Measurements from ENCODE around the gene AOPEP.

AOPEP gene

DNA sequence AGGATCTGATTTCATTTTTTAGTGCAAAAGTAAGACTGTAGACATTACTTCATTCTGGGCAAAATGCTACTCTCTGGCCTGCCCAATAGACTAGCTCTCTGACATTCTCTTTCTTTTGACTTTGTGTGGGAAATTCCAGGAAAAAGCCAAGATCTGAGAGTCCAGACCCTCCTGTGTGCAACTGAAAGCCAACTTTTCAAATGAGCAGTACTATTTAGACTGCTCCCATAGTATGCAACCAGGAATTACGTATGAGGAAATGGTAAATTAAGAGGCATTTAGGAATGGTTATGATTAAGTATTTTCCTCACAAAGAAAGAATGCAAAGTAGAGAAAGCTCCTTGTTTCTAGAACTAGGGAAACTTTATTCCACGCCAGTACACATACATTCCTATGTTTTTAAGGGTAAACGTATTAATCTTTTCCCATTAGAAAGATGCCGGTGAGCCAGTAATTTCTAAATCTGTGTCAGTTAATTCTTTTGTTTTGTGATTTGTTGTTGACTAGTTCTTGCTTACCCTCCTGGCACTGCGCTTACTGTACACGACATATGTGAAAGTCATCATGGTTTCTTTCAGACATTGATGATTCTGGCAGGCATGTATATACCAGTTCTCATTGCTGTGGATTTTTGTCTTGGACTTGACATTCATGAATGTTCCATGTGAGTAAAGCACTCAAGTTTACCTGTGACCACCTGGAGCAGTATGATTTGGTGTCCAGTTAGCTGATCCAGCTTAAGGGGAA lies 56.0 kb downstream of the AOPEP start:
- H3K4me3 ChIP-seq (ENCODE audit: low read length), result no peak overlapping the region
- no peaks in the 10 kb centered on the region for H3K27me3 ChIP-seq (ENCODE audit: insufficient read depth, low read length)
- H3K9ac ChIP-seq (ENCODE audit: low read depth, low read length), result no peak overlapping the region
- H3K9me3 ChIP-seq (ENCODE audit: insufficient read depth, low read depth, low read length), result no peaks in the 10 kb centered on the region
- whole genome bisulfite sequencing, result 96% methylated on average over 6 of the region's 6 CpGs
- H3K27ac ChIP-seq (ENCODE audit: low read depth, low read length), result no peak overlapping the region
- H3K4me1 ChIP-seq (ENCODE audit: insufficient read depth, low read length), result no peaks in the 10 kb centered on the region
- no peaks in the 10 kb centered on the region for H3K36me3 ChIP-seq (ENCODE audit: insufficient read depth, low read length)

DNA sequence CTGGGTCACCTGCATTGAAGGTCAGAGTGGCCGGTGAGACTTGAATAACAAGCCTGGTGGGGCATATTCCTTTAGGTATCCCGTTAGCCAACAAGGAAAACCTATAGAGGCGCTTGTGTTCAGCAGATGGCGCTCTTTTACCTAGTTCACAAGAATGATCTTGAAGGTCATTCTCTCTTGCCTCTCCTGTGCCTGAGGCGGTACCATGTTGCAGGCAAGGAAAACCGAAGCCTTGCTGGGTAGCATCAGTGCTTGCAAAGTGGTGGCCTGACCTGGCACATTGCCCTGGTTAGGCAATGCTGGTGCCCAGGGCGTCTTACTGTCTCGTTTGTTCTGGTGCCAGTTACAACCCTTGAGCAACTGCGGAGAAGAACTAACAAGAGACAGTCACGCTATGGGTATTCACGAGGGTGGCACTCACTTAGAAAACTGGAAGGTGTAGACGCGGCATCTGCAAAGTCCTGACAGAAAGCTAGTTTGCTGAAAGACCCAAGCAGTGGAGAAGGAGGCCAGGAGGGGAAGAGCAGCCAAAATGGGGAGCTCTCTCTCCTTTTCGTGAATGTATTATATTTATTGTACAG lies 56.7 kb downstream of the AOPEP start:
- H3K4me3 ChIP-seq (ENCODE audit: low read length), result no peak overlapping the region
- no peaks in the 10 kb centered on the region for H3K36me3 ChIP-seq (ENCODE audit: insufficient read depth, low read length)
- no peak overlapping the region for H3K9ac ChIP-seq (ENCODE audit: low read depth, low read length)
- no peaks in the 10 kb centered on the region for H3K27me3 ChIP-seq (ENCODE audit: insufficient read depth, low read length)
- no peaks in the 10 kb centered on the region for H3K9me3 ChIP-seq (ENCODE audit: insufficient read depth, low read depth, low read length)
- WGBS, result 61% methylated on average over 13 of the region's 14 CpGs
- H3K4me1 ChIP-seq (ENCODE audit: insufficient read depth, low read length), result no peaks in the 10 kb centered on the region
- no peak overlapping the region for H3K27ac ChIP-seq (ENCODE audit: low read depth, low read length)

DNA sequence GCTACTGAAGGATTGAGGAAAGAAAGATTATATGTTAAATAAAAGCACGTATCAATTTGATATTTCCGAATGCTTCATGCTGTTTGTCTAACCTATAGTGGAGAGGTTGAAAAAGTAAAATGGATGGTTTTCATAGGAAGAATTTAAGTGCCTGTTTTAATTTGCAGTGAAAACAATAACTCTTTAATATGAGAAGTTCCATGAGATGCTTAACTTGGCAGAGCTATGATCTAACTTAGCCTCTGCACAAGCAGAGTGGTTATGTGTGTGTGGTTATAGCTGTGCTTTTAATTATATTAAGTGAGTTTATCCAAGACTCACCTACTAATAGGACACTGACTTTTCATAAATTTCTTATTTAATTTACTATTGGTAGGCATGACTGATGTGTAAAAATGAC lies 57.4 kb downstream of the AOPEP start:
- Histone ChIP-seq H3K9ac (ENCODE audit: low read depth, low read length) (no peak overlapping the region), H3K36me3 (ENCODE audit: insufficient read depth, low read length) (no peaks in the 10 kb centered on the region), H3K27me3 (ENCODE audit: insufficient read depth, low read length) (no peaks in the 10 kb centered on the region), H3K4me1 (ENCODE audit: insufficient read depth, low read length) (no peaks in the 10 kb centered on the region), H3K9me3 (ENCODE audit: insufficient read depth, low read depth, low read length) (no peaks in the 10 kb centered on the region), H3K27ac (ENCODE audit: low read depth, low read length) (no peak overlapping the region), H3K4me3 (ENCODE audit: low read length) (no peak overlapping the region)
- WGBS, result 94% methylated on average over 2 of the region's 2 CpGs

DNA sequence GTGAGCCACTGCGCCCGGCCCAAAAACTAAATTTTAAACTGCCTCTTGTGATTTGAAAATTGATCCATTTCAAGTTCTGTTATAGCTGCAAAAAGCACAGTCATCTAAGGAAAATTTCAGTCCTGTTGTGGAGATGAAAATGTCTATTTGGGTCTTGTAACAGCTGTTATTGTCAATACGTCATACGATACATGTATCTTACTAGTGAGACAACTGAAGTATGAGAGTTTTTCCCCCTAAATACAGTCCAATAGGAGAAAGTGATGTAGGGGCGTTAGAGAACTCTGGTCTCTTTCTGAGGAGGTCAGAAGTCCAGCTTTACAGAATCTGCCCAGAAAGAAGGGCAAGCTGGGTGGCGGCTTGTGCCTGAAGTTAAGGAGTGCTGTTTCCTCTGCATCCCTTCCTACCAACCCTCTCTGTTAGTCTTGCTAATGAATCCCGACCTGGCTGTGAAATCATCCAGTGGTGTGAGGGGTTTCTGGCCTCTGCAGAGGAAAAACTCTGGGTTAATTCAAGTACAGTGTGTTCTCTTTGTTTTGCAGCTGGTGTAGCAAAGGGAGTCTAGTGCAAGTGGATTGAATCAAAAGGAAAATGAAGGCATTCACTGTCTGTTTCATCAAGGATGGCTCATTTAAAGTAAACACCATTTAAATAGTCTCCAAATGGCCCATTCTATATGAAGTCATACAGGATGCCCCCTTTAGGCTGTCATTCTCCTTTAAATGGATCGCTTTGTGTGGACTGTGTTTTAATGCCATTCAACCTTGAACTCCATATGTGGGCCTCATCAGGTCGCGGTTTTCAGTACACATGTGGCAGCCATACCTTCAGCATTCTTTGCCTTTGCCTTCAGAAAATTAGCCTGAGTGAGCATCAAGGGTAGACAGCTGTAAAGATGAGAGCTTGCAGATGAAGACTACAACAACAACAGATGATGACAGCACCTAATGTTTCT lies 59.0 kb downstream of the AOPEP start:
- Histone ChIP-seq H3K4me1 (ENCODE audit: insufficient read depth, low read length) (no peaks in the 10 kb centered on the region), H3K9ac (ENCODE audit: low read depth, low read length) (no peak overlapping the region), H3K9me3 (ENCODE audit: insufficient read depth, low read depth, low read length) (no peaks in the 10 kb centered on the region), H3K27me3 (ENCODE audit: insufficient read depth, low read length) (no peaks in the 10 kb centered on the region), H3K4me3 (ENCODE audit: low read length) (no peak overlapping the region), H3K27ac (ENCODE audit: low read depth, low read length) (no peak overlapping the region), H3K36me3 (ENCODE audit: insufficient read depth, low read length) (0 out of 2 replicates have a peak, but pooled peaks cover 2% of the 10 kb centered on the region)
- 88% methylated on average over 10 of the region's 10 CpGs for WGBS

DNA sequence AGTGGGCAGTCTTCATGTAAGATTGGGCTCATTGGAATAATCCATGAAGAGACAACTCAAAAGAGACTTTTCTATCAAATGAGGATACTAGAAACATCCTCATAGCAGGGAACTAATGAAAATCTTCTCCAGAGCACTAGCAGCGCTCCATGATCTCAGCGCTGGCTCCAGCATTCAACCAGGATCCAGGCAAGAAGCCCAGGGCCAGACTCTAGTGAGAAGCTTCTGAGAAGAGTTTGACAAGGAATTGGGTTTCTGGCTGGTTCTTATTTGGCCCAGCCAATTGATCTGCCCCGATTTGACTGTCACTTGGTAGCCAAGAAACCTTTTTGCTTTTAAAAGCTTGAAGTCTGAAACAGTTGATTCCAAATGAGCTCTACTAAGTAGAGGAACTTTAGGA lies 60.1 kb downstream of the AOPEP start:
- Histone ChIP-seq H3K27me3 (ENCODE audit: insufficient read depth, low read length) (no peaks in the 10 kb centered on the region), H3K27ac (ENCODE audit: low read depth, low read length) (no peak overlapping the region), H3K36me3 (ENCODE audit: insufficient read depth, low read length) (0 out of 2 replicates have a peak, but pooled peaks cover 2% of the 10 kb centered on the region), H3K9ac (ENCODE audit: low read depth, low read length) (no peak overlapping the region), H3K4me1 (ENCODE audit: insufficient read depth, low read length) (no peaks in the 10 kb centered on the region), H3K4me3 (ENCODE audit: low read length) (no peak overlapping the region), H3K9me3 (ENCODE audit: insufficient read depth, low read depth, low read length) (no peaks in the 10 kb centered on the region)
- 97% methylated on average over 3 of the region's 3 CpGs for WGBS

DNA sequence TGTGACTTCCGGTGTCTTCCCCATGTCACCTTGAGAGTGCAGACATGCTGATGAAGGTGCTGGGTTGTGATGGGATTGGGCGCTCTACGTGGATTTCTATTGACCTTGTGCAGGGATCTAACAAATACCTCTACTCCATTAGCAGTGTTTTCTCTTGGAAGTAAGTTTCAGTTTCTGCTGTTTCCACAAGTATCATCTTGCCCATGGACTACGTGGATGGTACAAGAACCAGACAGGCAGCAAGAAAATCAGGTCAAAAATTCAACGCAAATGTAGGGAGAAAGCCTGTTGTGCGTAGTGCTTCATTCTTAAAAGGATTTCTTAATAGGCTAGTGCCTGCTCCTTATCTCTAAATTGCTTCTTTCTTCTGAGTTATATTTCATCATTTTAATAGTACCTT lies 60.8 kb downstream of the AOPEP start:
- Histone ChIP-seq H3K4me3 (ENCODE audit: low read length) (no peak overlapping the region), H3K36me3 (ENCODE audit: insufficient read depth, low read length) (0 out of 2 replicates have a peak, but pooled peaks cover 2% of the 10 kb centered on the region), H3K4me1 (ENCODE audit: insufficient read depth, low read length) (no peaks in the 10 kb centered on the region), H3K27ac (ENCODE audit: low read depth, low read length) (no peak overlapping the region), H3K9me3 (ENCODE audit: insufficient read depth, low read depth, low read length) (no peaks in the 10 kb centered on the region), H3K9ac (ENCODE audit: low read depth, low read length) (no peak overlapping the region), H3K27me3 (ENCODE audit: insufficient read depth, low read length) (no peaks in the 10 kb centered on the region)
- WGBS, result 86% methylated on average over 6 of the region's 6 CpGs

DNA sequence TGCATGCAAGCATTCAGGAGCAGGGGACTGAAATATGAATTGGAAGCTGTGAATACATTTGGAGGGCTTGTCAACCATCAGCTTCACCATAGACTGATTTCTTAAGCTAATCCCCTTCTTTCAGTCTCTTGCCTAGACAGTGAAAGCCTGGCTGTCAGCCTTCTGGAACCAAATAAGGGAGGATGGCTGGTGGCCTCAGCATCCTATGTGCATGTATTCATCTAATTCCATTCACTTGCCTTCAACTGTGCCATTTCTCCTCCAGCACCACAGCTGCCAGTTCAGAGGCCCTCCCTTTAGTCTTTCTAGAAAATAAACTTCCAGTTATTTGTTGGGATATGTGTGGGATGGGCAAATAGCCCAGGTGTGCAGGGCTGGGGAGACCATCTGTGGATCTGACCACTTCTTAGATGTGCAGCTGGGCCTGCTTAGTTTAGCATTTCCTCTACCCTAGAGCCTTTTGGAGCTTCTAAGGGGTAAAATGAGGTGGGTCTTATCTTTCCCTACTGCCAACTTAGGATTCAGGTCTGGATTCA lies 62.1 kb downstream of the AOPEP start:
- Histone ChIP-seq H3K27ac (ENCODE audit: low read depth, low read length) (no peak overlapping the region), H3K9me3 (ENCODE audit: insufficient read depth, low read depth, low read length) (no peaks in the 10 kb centered on the region), H3K27me3 (ENCODE audit: insufficient read depth, low read length) (no peaks in the 10 kb centered on the region), H3K4me3 (ENCODE audit: low read length) (no peak overlapping the region), H3K4me1 (ENCODE audit: insufficient read depth, low read length) (no peaks in the 10 kb centered on the region), H3K36me3 (ENCODE audit: insufficient read depth, low read length) (peaks cover 3% of the 10 kb centered on the region; the same call in 1 of the 2 replicates), H3K9ac (ENCODE audit: low read depth, low read length) (no peak overlapping the region)

DNA sequence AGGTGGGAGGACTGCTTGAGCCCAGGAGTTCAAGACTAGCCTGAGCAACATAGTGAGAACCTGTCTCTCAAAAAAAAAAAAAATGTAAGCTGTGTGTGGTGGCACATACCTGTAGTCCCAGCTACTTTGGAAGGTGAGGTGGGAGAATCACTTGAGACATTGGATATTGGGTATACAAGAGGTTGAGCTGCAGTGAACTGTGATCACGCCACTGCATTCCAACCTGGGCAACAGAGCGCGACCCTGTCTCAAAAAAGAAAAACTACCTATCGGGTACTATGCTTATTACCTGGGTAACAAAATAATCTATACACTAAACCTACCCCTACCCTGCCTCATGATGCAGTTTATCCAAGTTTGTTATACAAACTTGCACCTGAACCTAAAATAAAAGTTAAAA lies 64.9 kb downstream of the AOPEP start:
- 96% methylated on average over 4 of the region's 4 CpGs for WGBS
- Histone ChIP-seq H3K27ac (ENCODE audit: low read depth, low read length) (no peak overlapping the region), H3K4me1 (ENCODE audit: insufficient read depth, low read length) (no peaks in the 10 kb centered on the region), H3K36me3 (ENCODE audit: insufficient read depth, low read length) (peaks cover 9% of the 10 kb centered on the region; the same call in 1 of the 2 replicates), H3K4me3 (ENCODE audit: low read length) (no peak overlapping the region), H3K9ac (ENCODE audit: low read depth, low read length) (no peak overlapping the region), H3K27me3 (ENCODE audit: insufficient read depth, low read length) (no peaks in the 10 kb centered on the region), H3K9me3 (ENCODE audit: insufficient read depth, low read depth, low read length) (no peaks in the 10 kb centered on the region)

DNA sequence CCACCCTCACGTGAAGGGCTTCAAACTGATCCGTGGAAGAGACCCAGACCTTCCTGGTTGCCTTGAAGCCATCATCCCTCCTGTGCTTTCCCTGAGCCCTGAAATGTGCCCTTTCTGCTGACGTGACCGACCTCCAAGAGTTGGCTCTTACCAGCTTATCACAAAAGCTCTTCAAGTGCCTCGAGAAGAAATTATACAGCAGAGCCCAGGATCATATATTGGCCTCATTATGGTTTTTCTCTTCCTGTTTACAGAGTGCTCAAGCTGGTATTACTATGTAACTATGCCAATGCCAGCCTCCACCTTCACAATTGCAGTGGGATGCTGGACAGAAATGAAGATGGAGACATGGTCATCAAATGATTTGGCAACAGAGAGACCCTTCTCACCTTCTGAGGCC lies 66.0 kb downstream of the AOPEP start:
- no peak overlapping the region for H3K9ac ChIP-seq (ENCODE audit: low read depth, low read length)

DNA sequence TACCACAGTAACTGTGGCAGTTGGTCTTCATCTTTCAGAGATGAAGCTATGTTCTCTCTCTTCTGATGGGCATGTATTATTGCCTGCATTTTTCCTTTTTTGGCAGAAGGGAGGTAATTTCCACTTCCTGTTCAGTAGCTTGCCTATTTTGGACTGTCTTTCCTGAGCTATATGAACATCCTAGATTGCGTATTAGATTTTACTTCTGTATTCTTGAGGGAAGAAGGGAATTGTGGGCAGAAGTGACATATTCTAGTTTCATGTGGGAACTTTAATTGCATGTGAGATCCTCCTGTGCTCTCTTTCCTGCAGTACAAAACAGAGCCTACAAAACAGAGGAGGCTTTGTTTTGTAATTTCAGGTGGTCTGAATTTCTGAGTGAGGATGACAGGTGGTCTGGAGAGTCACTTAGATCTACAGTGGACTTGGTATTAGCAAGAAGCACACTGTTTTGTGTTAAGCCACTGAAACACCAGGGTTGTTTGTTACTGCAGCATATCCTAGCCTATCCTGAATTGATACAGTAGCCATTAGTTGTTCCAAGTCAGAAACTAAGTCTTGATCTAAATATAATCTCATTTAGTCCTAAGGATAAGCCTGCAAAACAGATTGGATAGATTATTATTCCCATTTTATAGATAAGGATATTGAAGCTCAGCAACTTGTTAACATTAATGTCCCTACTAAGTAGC lies 68.1 kb downstream of the AOPEP start:
- Histone ChIP-seq H3K9me3 (ENCODE audit: insufficient read depth, low read depth, low read length) (no peaks in the 10 kb centered on the region), H3K36me3 (ENCODE audit: insufficient read depth, low read length) (peaks cover 9% of the 10 kb centered on the region; the same call in 1 of the 2 replicates), H3K27ac (ENCODE audit: low read depth, low read length) (no peak overlapping the region), H3K27me3 (ENCODE audit: insufficient read depth, low read length) (no peaks in the 10 kb centered on the region), H3K4me3 (ENCODE audit: low read length) (no peak overlapping the region), H3K9ac (ENCODE audit: low read depth, low read length) (no peak overlapping the region), H3K4me1 (ENCODE audit: insufficient read depth, low read length) (no peaks in the 10 kb centered on the region)
- 100% methylated on average over 1 of the region's 1 CpG for WGBS

More for the DNA sequence above, 66.0 kb downstream of the AOPEP start:
- Histone ChIP-seq H3K4me1 (ENCODE audit: insufficient read depth, low read length) (no peaks in the 10 kb centered on the region), H3K36me3 (ENCODE audit: insufficient read depth, low read length) (peaks cover 9% of the 10 kb centered on the region; the same call in 1 of the 2 replicates), H3K9me3 (ENCODE audit: insufficient read depth, low read depth, low read length) (no peaks in the 10 kb centered on the region), H3K4me3 (ENCODE audit: low read length) (no peak overlapping the region), H3K27ac (ENCODE audit: low read depth, low read length) (no peak overlapping the region), H3K27me3 (ENCODE audit: insufficient read depth, low read length) (no peaks in the 10 kb centered on the region)
- WGBS, result 93% methylated on average over 5 of the region's 5 CpGs
